Fibroblast of skin of left biceps (primary cell): Measurements from ENCODE around the gene CPA4.
A peak's percentile ranks its signal among the peaks of the same experiment; 100 is the strongest.

Experiments
- DNase-seq, 2 experiments: peaks; one replicate each; pipeline ENCODE4 v3.0.0-alpha.2; 2013; ENCODE audit warnings: low read depth in 2 of 2

Gene CPA4

GRCh38 chr7:130344271-130344866 lies 51.4 kb downstream of the CPA4 start, which contains the start of gene CPA5:
Gene CPA5, plus strand, starts transcription at chr7:130344816. Its CDS starts 1,670 bp downstream, at chr7:130346486.
- no peak for DNase-seq

GRCh38 chr7:130345136-130345535 lies 52.2 kb downstream of the CPA4 start:
- no peak for DNase-seq

GRCh38 chr7:130345725-130346124 lies 52.8 kb downstream of the CPA4 start:
- no peak for DNase-seq

GRCh38 chr7:130346177-130346905 lies 53.4 kb downstream of the CPA4 start:
- no peak for DNase-seq

- DNase-seq = no peak
Measured at GRCh38 chr7:130346941-130347340, 54.0 kb downstream of the CPA4 start.

- DNase-seq = no peak
Measured at GRCh38 chr7:130349911-130350782, 57.2 kb downstream of the CPA4 start.

GRCh38 chr7:130350945-130351790 lies 58.2 kb downstream of the CPA4 start:
- no peak for DNase-seq

- DNase-seq = no peak
Measured at GRCh38 chr7:130351791-130352090, 58.8 kb downstream of the CPA4 start.

GRCh38 chr7:130352194-130353074 lies 59.5 kb downstream of the CPA4 start:
- no peak for DNase-seq

GRCh38 chr7:130353196-130353595 lies 60.2 kb downstream of the CPA4 start:
- DNase-seq = no peak

GRCh38 chr7:130356121-130356875 lies 63.3 kb downstream of the CPA4 start:
- peak; percentile 99 for DNase-seq

GRCh38 chr7:130356876-130357611 lies 64.1 kb downstream of the CPA4 start:
- no peak for DNase-seq

GRCh38 chr7:130358471-130358870 lies 65.5 kb downstream of the CPA4 start:
- no peak for DNase-seq

- DNase-seq = no peak
Measured at GRCh38 chr7:130359276-130359857, 66.4 kb downstream of the CPA4 start.

GRCh38 chr7:130360518-130360917 lies 67.6 kb downstream of the CPA4 start:
- DNase-seq = no peak

- DNase-seq = no peak
Measured at GRCh38 chr7:130361681-130362080, 68.7 kb downstream of the CPA4 start.

GRCh38 chr7:130362251-130362816 lies 69.4 kb downstream of the CPA4 start:
- DNase-seq = no peak

GRCh38 chr7:130363026-130363847 lies 70.3 kb downstream of the CPA4 start:
- peak; percentile 82 to 83 for DNase-seq
